Left colon (tissue), 2 donors: ENCODE data around the gene TMSB10. TPM values are rescaled to one million over a fixed set of nuclear protein-coding genes. Genes with fewer than 3 reads are reported as not detected.

Source experiments
- ATAC-seq: fragments of 200-7000 bp; cut with Tn5 transposase; one replicate; pipeline ENCODE4 v1.9.1; 2020; ENCODE audit warnings: mild to moderate bottlenecking, moderate library complexity
- DNase-seq, 2 donors: peaks; one replicate each; pipeline ENCODE4 v3.0.0-alpha.2; 2020
- intact Hi-C, 2 donors: fragments of 100-400 bp; cut with DNase I in 1 of 2; cut with micrococcal nuclease in 1 of 2; formaldehyde crosslinking; loops; one replicate each; pipeline versions ENCODE4 v1.11.2 to v1.14.0; 2022; cut with DNase I, micrococcal nuclease
- total RNA-seq, 2 donors: library from RNA; stranded (reverse); fragmentation: NEBNext Ultra II Directional; extraction: Animal tissue kit (Norgen Biotek cat#: 25700); gene quantifications; one replicate each; pipeline ENCODE4 v1.2.1, GENCODE V29; 2021
- donor health status: DM: no; HTN: no; CAD: no.
- donor health status: DM: yes; HTN: yes; CAD: no.

The TMSB10 gene
- total RNA-seq, 2 donors from 2014 or later, result 1,780 to 2,331 TPM

GRCh38 chr2:84878896-84879583 lies 26.4 kb upstream of the TMSB10 start:
- ATAC-seq (no peak), DNase-seq (peak in 1 of 2 donors; percentile 22)
- intact Hi-C loops, result no loop called here

- intact Hi-C loops, result loop anchor here in 1 of 2 donors (2.0 kb wide), 1 partner anchor 385 kb away; no protein-coding TSS in a partner anchor
- DNase-seq (peak; percentile 33 to 56), ATAC-seq (peak; percentile 19)
Measured at GRCh38 chr2:84879584-84880394, 25.7 kb upstream of the TMSB10 start.

GRCh38 chr2:84880395-84880644 lies 25.1 kb upstream of the TMSB10 start:
- no peak for DNase-seq

GRCh38 chr2:84880645-84881521 lies 24.6 kb upstream of the TMSB10 start, which contains the start of gene TRABD2A:
TSS of gene TRABD2A (minus strand) at chr2:84881084. CDS start at chr2:84881039, 45 bp downstream.
- DNase-seq (peak; percentile 52 to 76), ATAC-seq (peak; percentile 68)
- intact Hi-C loops, result loop anchor here in 1 of 2 donors (2.0 kb wide), 1 partner anchor 386 kb away; no protein-coding TSS in a partner anchor

More at GRCh38 chr2:84880395-84880644, 25.1 kb upstream of the TMSB10 start:
- intact Hi-C loops, result loop anchor here in 1 of 2 donors (2.0 kb wide), 1 partner anchor 386 kb away; no protein-coding TSS in a partner anchor
- no peak for ATAC-seq

GRCh38 chr2:84881581-84882413 lies 23.7 kb upstream of the TMSB10 start:
- DNase-seq, result peak; percentile 85 to 92
- peak; percentile 58 for ATAC-seq
- intact Hi-C loops, result loop anchor here in 1 of 2 donors (2.0 kb wide), 1 partner anchor 387 kb away; no protein-coding TSS in a partner anchor

GRCh38 chr2:84882414-84882738 lies 23.1 kb upstream of the TMSB10 start:
- ATAC-seq (no peak), DNase-seq (no peak)
- intact Hi-C loops, result no loop called here

- intact Hi-C loops, result no loop called here
- DNase-seq (no peak), ATAC-seq (no peak)
Measured at GRCh38 chr2:84882775-84883550, 22.5 kb upstream of the TMSB10 start.

GRCh38 chr2:84884449-84884848 lies 21.0 kb upstream of the TMSB10 start:
- no peak for ATAC-seq
- intact Hi-C loops, result no loop called here
- DNase-seq, result no peak

GRCh38 chr2:84885111-84885510 lies 20.3 kb upstream of the TMSB10 start:
- intact Hi-C loops, result no loop called here
- DNase-seq (no peak), ATAC-seq (no peak)

- DNase-seq (no peak), ATAC-seq (no peak)
- intact Hi-C loops, result no loop called here
Measured at GRCh38 chr2:84886791-84887190, 18.7 kb upstream of the TMSB10 start.

- DNase-seq (peak in 1 of 2 donors; percentile 64), ATAC-seq (peak; percentile 91)
- intact Hi-C loops, result no loop called here
Measured at GRCh38 chr2:84888401-84889276, 16.8 kb upstream of the TMSB10 start.

- intact Hi-C loops, result no loop called here
- ATAC-seq, result peak; percentile 6
- no peak for DNase-seq
Measured at GRCh38 chr2:84889332-84889731, 16.1 kb upstream of the TMSB10 start.

GRCh38 chr2:84891355-84892010 lies 14.0 kb upstream of the TMSB10 start:
- intact Hi-C loops, result no loop called here
- ATAC-seq (no peak), DNase-seq (no peak)

GRCh38 chr2:84894131-84894586 lies 11.3 kb upstream of the TMSB10 start:
- intact Hi-C loops, result no loop called here
- no peak for DNase-seq
- peak; percentile 37 for ATAC-seq

GRCh38 chr2:84894758-84895520 lies 10.5 kb upstream of the TMSB10 start:
- intact Hi-C loops, result no loop called here
- ATAC-seq, result no peak
- DNase-seq, result no peak
